K562 (cell line): ENCODE measurements around the gene HCN3. TPM values are rescaled to one million over a fixed set of nuclear protein-coding genes. Genes with fewer than 3 reads are reported as not detected.

Experiments used
- ATAC-seq: fragments of 200-7000 bp; cut with Tn5 transposase; 3 replicates; pipeline ENCODE4 v1.9.1; 2020; ENCODE audit warnings: moderate library complexity
- BruUV-seq: library from RNA; stranded (reverse); fragments of 400-500 nt; replicated peaks from 2 replicates; lab custom pipeline; 2021; lab: Mats Ljungman, UMichigan
- CTCF ChIA-PET: fragments of 300-600 bp; formaldehyde crosslinking; extraction: SDS; loops from one replicate; lab custom pipeline; 2021; ENCODE audit warnings: low intra/inter-chr PET ratio; lab: Yijun Ruan, JAX
- POLR2A ChIA-PET: fragments of 300-600, 350-650 bp; sonication (Branson Sonifier 250); formaldehyde crosslinking; extraction: SDS; loops from one replicate; lab custom pipeline; 2021; ENCODE audit warnings: antibody characterized with exemption, inconsistent platforms; lab: Yijun Ruan, JAX
- DNase-seq, 4 experiments: peaks; one replicate each; pipeline versions ENCODE4 v3.0.0 to v3.0.0-alpha.2; 2011 to 2018; ENCODE audit warnings: low spot score in 3 of 4, mixed read lengths in 3 of 4; ENCODE audit errors: extremely low read depth in 1 of 4
- FAIRE-seq: peaks from 2 replicates; lab custom pipeline; 2011; peaks lifted over from hg19 to GRCh38; lab: Jason Lieb, UNC
- H2AFZ ChIP-seq: 2 replicates; pipeline ENCODE4 v1.6.0; 2011; ENCODE audit warnings: low read depth, low read length, control low read depth, inconsistent platforms
- H3K27ac ChIP-seq: fragments of 200-600 bp; 3 replicates; pipeline ENCODE4 v1.8.0; 2011; ENCODE audit warnings: low read depth, mild to moderate bottlenecking, control low read depth, inconsistent platforms, low read length, moderate library complexity, mixed read lengths; ENCODE audit errors: extremely low read depth
- H3K27me3 ChIP-seq, 2 experiments: fragments of 300-600 bp in 1 of 2; 2 replicates in 1 of 2; 3 replicates in 1 of 2; pipeline versions ENCODE4 v1.6.0 to v1.8.0; 2011; ENCODE audit warnings: inconsistent platforms in 2 of 2, low read length in 2 of 2, mild to moderate bottlenecking in 1 of 2, mixed read lengths in 1 of 2, moderate library complexity in 1 of 2; ENCODE audit not compliant: control insufficient read depth in 2 of 2, insufficient read depth in 2 of 2
- H3K36me3 ChIP-seq: fragments of 300-600 bp; 3 replicates; pipeline ENCODE4 v1.8.0; 2011; ENCODE audit warnings: mild to moderate bottlenecking, low read length, inconsistent platforms; ENCODE audit not compliant: control insufficient read depth, insufficient read depth
- H3K4me1 ChIP-seq, 2 experiments: fragments of 200-600 bp in 1 of 2; replicated peaks in 1 of 2; 2 replicates in 1 of 2; 3 replicates in 1 of 2; pipeline versions ENCODE4 v1.5.1 to v1.8.0; 2011; ENCODE audit warnings: inconsistent platforms in 2 of 2, low read length in 2 of 2, mild to moderate bottlenecking in 1 of 2, mixed read lengths in 1 of 2, moderate library complexity in 1 of 2; ENCODE audit not compliant: control insufficient read depth in 2 of 2, insufficient read depth in 2 of 2
- H3K4me2 ChIP-seq: 2 replicates; pipeline ENCODE4 v1.6.1; 2011; ENCODE audit warnings: low read length, control low read depth, inconsistent platforms, mixed read lengths; ENCODE audit not compliant: insufficient read depth
- H3K4me3 ChIP-seq: fragments of 200-600 bp; sonication (generic), shearing (Covaris generic); 2 replicates; pipeline ENCODE4 v1.5.1; 2016; ENCODE audit warnings: control low read depth, inconsistent platforms
- H3K79me2 ChIP-seq: fragments of 200-600 bp; 3 replicates; pipeline ENCODE4 v1.8.0; 2011; ENCODE audit warnings: low read length, inconsistent platforms; ENCODE audit not compliant: control insufficient read depth, insufficient read depth
- H3K9ac ChIP-seq, 2 experiments: 2 replicates each; pipeline versions ENCODE4 v1.6.0 to v1.6.1; 2011; ENCODE audit warnings: low read depth in 2 of 2, low read length in 2 of 2, control low read depth in 1 of 2, inconsistent platforms in 1 of 2, mild to moderate bottlenecking in 1 of 2, mixed read lengths in 1 of 2; ENCODE audit not compliant: insufficient read depth in 1 of 2
- H3K9me1 ChIP-seq: one replicate; pipeline ENCODE4 v1.6.0; 2011; ENCODE audit warnings: inconsistent platforms, mild to moderate bottlenecking, low read length, moderate library complexity; ENCODE audit not compliant: control insufficient read depth, insufficient read depth
- H3K9me3 ChIP-seq: replicated peaks from 2 replicates; pipeline ENCODE4 v1.5.1; 2011; ENCODE audit warnings: low read depth, low read length, inconsistent platforms; ENCODE audit not compliant: control insufficient read depth, insufficient read depth
- H4K20me1 ChIP-seq: replicated peaks from 2 replicates; pipeline ENCODE4 v1.6.1; 2011; ENCODE audit warnings: low read length, inconsistent platforms, mixed read lengths; ENCODE audit not compliant: control insufficient read depth, insufficient read depth
- ARID3B ChIP-seq: fragments of 250-450 bp; sonication (Bioruptor Pico); IDR thresholded peaks from 2 replicates; pipeline ENCODE4 v1.4.0; 2020; ENCODE audit warnings: borderline replicate concordance
- FOXA3 ChIP-seq, 2 experiments: fragments of 450-650 bp in 1 of 2; sonication (generic) in 1 of 2; formaldehyde crosslinking; IDR thresholded peaks in 1 of 2; conservative IDR thresholded peaks in 1 of 2; 2 replicates each; pipeline versions ENCODE4 v1.4.0 to v1.8.0; 2020 to 2022; ENCODE audit warnings: mild to moderate bottlenecking in 2 of 2, missing genetic modification reagents in 1 of 2
- HDAC1 ChIP-seq, 2 experiments: fragments of 450-650 bp; IDR thresholded peaks; 2 replicates each; pipeline ENCODE4 v1.6.1; 2016 to 2017; ENCODE audit warnings: inconsistent platforms in 1 of 2, mild to moderate bottlenecking in 1 of 2, moderate library complexity in 1 of 2
- HNRNPK ChIP-seq: fragments of 200-400 bp; formaldehyde crosslinking; IDR thresholded peaks from one replicate; pipeline ENCODE4 v1.6.1; 2018; ENCODE audit warnings: mild to moderate bottlenecking, low read depth, low read length; ENCODE audit not compliant: poor library complexity, severe bottlenecking
- L3MBTL2 ChIP-seq: fragments of 450-650 bp; IDR thresholded peaks from 2 replicates; pipeline ENCODE4 v1.6.1; 2016; ENCODE audit warnings: mild to moderate bottlenecking, moderate library complexity
- SREBF2 ChIP-seq: sonication (generic); formaldehyde crosslinking; IDR thresholded peaks from 2 replicates; pipeline ENCODE4 v1.4.0; 2020; ENCODE audit warnings: mild to moderate bottlenecking, missing genetic modification reagents
- STAG1 ChIP-seq: sonication (generic); formaldehyde crosslinking; IDR thresholded peaks from 2 replicates; pipeline ENCODE4 v1.5.0; 2020; ENCODE audit warnings: missing genetic modification reagents, borderline replicate concordance
- THAP12 ChIP-seq: fragments of 250-450 bp; sonication (Bioruptor Pico); IDR thresholded peaks from 2 replicates; pipeline ENCODE4 v1.9.0; 2021; ENCODE audit warnings: mild to moderate bottlenecking, inconsistent platforms
- ZBTB11 ChIP-seq, 3 experiments: fragments of 200-800 bp in 1 of 3; fragments of 250-450 bp in 1 of 3; fragments of 450-650 bp in 1 of 3; sonication (Bioruptor Pico) in 1 of 3; sonication (Bioruptor generic) in 1 of 3; formaldehyde crosslinking in 1 of 3; IDR thresholded peaks; 2 replicates each; pipeline versions ENCODE4 v1.6.1 to v1.8.0; 2016 to 2022; ENCODE audit warnings: mild to moderate bottlenecking in 2 of 3, missing genetic modification characterization in 2 of 3, missing compliant biosample characterization in 1 of 3, moderate library complexity in 1 of 3
- WGBS: fragments of 100-300 bp; shearing (Covaris generic); methylation state at CpG from one replicate; pipeline ENCODE4 v1.1.6; 2016; ENCODE audit warnings: low coverage, mixed read lengths; ENCODE audit not compliant: insufficient coverage; ENCODE audit errors: missing lambda C conversion rate; 5-methylcytosine and 5-hydroxymethylcytosine counted together
- in situ Hi-C: fragments of 300-500 bp; cut with MboI; formaldehyde crosslinking; loops from 4 replicates; pipeline ENCODE4 v1.15.0; 2018; ENCODE audit warnings: inconsistent platforms, mixed read lengths
- intact Hi-C: fragments of 100-400 bp; cut with micrococcal nuclease; formaldehyde crosslinking; loops from 2 replicates; pipeline ENCODE4 v1.14.2; 2022
- polyA plus RNA-seq, 8 experiments: library from polyadenylated mRNA; depleted of rRNA in 4 of 8; stranded (reverse) in 5 of 8; unstranded in 3 of 8; fragments of >200 nt; fragmentation: Nextera tagmentation in 2 of 8; fragmentation: Illumina TruSeq in 1 of 8; extraction: Ambion mirVana in 2 of 8; extraction: Trizol in 1 of 8; gene quantifications; 2 replicates each; pipeline versions ENCODE4 v1.2.1 to v1.2.3, GENCODE V29; 2011 to 2014; ENCODE audit warnings: inconsistent platforms in 1 of 8, missing spikeins in 1 of 8
- total RNA-seq, 7 experiments: library from RNA; depleted of rRNA in 6 of 7; stranded (reverse); fragments of >200 nt in 6 of 7; fragmentation: Illumina TruSeq in 2 of 7; extraction: Trizol in 2 of 7; gene quantifications; 2 replicates each; pipeline versions ENCODE4 v1.2.1 to v1.2.3, GENCODE V29; 2011 to 2021; ENCODE audit warnings: low replicate concordance in 1 of 7

Gene HCN3
- total and polyA plus RNA-seq, 9 of the 15 experiments (the other 6 are each of a cell fraction or from before 2014, with no cell fraction given) = 0.91 to 9.7 (median 3.9) TPM

- CTCF ChIA-PET = no interaction called here
- intact Hi-C loops = loop anchor here (2.0 kb wide), 1 partner anchor 24 kb away; the partner anchor contains the start of gene HCN3
- TF ChIP-seq HDAC1 (IDR thresholded peaks at IDR 0.05) (no peak), THAP12 (CRISPR knock-in tag) (no peak), SREBF2 (CRISPR knock-in tag) (no peak), ARID3B (CRISPR knock-in tag) (no peak), FOXA3 (CRISPR knock-in tag; conservative IDR thresholded peaks at IDR 0.05 in 1 of 2, IDR thresholded peaks at IDR 0.05 in 1 of 2) (0 out of 4 replicates have a peak, but pooled peaks of 1 of the 2 experiments have one; percentile 17), L3MBTL2 (0 out of 2 replicates have a peak, but pooled peaks have one; percentile 8), HNRNPK (no peak), STAG1 (CRISPR knock-in tag) (no peak), ZBTB11 (CRISPR knock-in tag; IDR thresholded peaks at IDR 0.05) (no peak)
Observed at GRCh38 chr1:155300553-155301329, 23.5 kb downstream of the HCN3 start.

More at GRCh38 chr1:155300553-155301329, 23.5 kb downstream of the HCN3 start:
- H3K4me3 ChIP-seq = peak overlapping the region; percentile 43
- H3K27ac ChIP-seq = peak overlapping the region; percentile 78
- H3K4me2 ChIP-seq = peak overlapping the region; percentile 92
- H4K20me1 ChIP-seq = no peaks in the 10 kb centered on the region
- no peaks in the 10 kb centered on the region for H3K9me1 ChIP-seq
- ATAC-seq = peak; percentile 66
- H3K79me2 ChIP-seq = peaks cover 39% of the 10 kb centered on the region
- WGBS = 22% methylated on average over 9 of the region's 9 CpGs
- H2AFZ ChIP-seq = peak overlapping the region; percentile 80
- FAIRE-seq = peak; percentile 52
- in situ Hi-C loops = loop anchor here (25.0 kb wide), 1 partner anchor 1437 kb away; the partner anchor contains the start of genes ISG20L2, METTL25B and MRPL24
- TSS peak; percentile 90 for BruUV-seq
- peaks cover 18 to 33% of the 10 kb centered on the region in 2 experiments; a peak in 4 of 5 replicates for H3K4me1 ChIP-seq
- peak overlapping the region; percentile 80 to 94 for H3K9ac ChIP-seq
- POLR2A ChIA-PET = interaction anchor here (0.7 to 1.5 kb wide), 6 partner anchors 8 to 39 kb away, joined by 3 to 7 read pairs (median 4); partner anchors contain the start of gene FDPS
- no peaks in the 10 kb centered on the region for H3K9me3 ChIP-seq
- peaks cover 12% of the 10 kb centered on the region for H3K36me3 ChIP-seq
- DNase-seq = peak in 2 of 4 experiments; percentile 28 to 33
- no peaks in the 10 kb centered on the region for H3K27me3 ChIP-seq
